Measurements from ENCODE around the gene PDAP1. TPM values are rescaled to one million over a fixed set of nuclear protein-coding genes. Genes with fewer than 3 reads are reported as not detected.

PDAP1 gene
- total and polyA plus RNA-seq, 9 of the 15 experiments (the other 6 are each of a cell fraction or from before 2014, with no cell fraction given): 10.2 to 315 (median 129) TPM

DNA sequence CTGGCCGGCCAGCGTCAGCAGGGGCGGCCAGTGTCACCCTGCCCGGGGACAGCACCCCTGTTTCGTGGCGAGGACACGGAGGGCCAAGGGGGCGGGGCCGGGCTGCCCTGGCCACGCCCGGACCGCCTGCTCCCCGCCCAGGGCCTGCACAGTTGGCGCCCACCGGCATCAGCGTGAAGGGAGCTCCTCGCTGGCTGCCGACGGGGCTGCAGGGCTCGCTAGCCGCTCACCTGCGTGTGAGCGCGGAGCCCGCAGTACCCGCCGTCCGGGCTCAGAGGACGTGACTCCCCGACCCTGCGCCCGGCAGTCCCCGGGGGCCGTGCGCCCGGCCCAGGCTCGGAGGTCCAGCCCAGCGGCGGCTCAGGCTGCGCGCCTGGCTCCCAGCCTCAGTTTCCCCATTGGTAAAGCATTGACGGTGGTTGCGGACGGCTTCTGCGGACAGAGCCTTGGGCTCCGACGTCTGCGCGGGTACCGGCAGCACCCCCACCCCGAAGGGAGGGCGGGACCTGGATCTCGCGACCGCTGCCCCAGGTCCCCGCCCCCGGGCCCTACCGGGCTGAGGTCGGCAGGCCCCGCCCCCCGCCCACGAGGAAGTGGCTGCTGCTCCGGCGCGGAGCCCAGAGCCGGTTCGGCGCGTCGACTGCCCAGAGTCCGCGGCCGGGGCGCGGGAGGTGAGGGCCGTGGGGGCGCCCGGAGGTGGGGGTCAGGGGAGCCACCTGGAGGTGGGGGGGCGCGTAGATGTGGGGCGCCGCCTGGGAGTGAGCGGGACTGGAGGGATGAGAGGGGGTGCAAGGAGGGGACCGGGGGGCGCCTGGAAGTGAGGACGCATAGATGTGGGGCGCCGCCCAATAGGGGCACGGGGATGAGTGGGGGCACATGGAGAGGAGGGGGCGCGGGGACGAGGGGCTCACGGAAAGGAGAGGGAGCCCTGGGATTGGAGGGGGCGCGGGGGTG, 34.0 kb downstream of the PDAP1 start, which contains the start of gene ARPC1B (continued):
- TF ChIP-seq, protein P1, sequence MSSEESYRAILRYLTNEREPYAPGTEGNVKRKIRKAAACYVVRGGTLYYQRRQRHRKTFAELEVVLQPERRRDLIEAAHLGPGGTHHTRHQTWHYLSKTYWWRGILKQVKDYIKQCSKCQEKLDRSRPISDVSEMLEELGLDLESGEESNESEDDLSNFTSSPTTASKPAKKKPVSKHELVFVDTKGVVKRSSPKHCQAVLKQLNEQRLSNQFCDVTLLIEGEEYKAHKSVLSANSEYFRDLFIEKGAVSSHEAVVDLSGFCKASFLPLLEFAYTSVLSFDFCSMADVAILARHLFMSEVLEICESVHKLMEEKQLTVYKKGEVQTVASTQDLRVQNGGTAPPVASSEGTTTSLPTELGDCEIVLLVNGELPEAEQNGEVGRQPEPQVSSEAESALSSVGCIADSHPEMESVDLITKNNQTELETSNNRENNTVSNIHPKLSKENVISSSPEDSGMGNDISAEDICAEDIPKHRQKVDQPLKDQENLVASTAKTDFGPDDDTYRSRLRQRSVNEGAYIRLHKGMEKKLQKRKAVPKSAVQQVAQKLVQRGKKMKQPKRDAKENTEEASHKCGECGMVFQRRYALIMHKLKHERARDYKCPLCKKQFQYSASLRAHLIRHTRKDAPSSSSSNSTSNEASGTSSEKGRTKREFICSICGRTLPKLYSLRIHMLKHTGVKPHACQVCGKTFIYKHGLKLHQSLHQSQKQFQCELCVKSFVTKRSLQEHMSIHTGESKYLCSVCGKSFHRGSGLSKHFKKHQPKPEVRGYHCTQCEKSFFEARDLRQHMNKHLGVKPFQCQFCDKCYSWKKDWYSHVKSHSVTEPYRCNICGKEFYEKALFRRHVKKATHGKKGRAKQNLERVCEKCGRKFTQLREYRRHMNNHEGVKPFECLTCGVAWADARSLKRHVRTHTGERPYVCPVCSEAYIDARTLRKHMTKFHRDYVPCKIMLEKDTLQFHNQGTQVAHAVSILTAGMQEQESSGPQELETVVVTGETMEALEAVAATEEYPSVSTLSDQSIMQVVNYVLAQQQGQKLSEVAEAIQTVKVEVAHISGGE (CRISPR knock-in tag; IDR thresholded peaks at IDR 0.05): no peak
- TF ChIP-seq, protein P2, sequence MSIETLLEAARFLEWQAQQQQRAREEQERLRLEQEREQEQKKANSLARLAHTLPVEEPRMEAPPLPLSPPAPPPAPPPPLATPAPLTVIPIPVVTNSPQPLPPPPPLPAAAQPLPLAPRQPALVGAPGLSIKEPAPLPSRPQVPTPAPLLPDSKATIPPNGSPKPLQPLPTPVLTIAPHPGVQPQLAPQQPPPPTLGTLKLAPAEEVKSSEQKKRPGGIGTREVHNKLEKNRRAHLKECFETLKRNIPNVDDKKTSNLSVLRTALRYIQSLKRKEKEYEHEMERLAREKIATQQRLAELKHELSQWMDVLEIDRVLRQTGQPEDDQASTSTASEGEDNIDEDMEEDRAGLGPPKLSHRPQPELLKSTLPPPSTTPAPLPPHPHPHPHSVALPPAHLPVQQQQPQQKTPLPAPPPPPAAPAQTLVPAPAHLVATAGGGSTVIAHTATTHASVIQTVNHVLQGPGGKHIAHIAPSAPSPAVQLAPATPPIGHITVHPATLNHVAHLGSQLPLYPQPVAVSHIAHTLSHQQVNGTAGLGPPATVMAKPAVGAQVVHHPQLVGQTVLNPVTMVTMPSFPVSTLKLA (conservative IDR thresholded peaks at IDR 0.05): peak in 1 of 2 experiments; percentile 70
- TF ChIP-seq TBP (optimal IDR thresholded peaks at IDR 0.05; ENCODE audit: low read depth, low read length): peak; percentile 53
- no peak for TF ChIP-seq SREBF1 (IDR thresholded peaks at IDR 0.05; ENCODE audit: borderline replicate concordance, low read depth, low read length)
- no peak; the same call in 1 of the 2 replicates for TF ChIP-seq NBN (IDR thresholded peaks at IDR 0.05; ENCODE audit: low read depth)
- no peak for TF ChIP-seq ZC3H4 (CRISPR knock-in tag; IDR thresholded peaks at IDR 0.05; ENCODE audit: borderline replicate concordance)
- peak; percentile 74; the same call in 1 of the 2 replicates for TF ChIP-seq MTA3 (IDR thresholded peaks at IDR 0.05; ENCODE audit: borderline replicate concordance)
- TF ChIP-seq, protein P3, sequence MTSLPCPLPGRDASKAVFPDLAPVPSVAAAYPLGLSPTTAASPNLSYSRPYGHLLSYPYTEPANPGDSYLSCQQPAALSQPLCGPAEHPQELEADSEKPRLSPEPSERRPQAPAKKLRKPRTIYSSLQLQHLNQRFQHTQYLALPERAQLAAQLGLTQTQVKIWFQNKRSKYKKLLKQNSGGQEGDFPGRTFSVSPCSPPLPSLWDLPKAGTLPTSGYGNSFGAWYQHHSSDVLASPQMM (CRISPR knock-in tag; IDR thresholded peaks at IDR 0.05): no peak
- TF ChIP-seq SETDB1 (IDR thresholded peaks at IDR 0.05; ENCODE audit: low read length): no peak
- TF ChIP-seq RUNX1 (IDR thresholded peaks at IDR 0.05; ENCODE audit: low read depth): no peak
- no peak for TF ChIP-seq SMARCC2 (IDR thresholded peaks at IDR 0.05; ENCODE audit: low read depth)
- TF ChIP-seq BRCA1 (IDR thresholded peaks at IDR 0.05): no peak
- no peak for TF ChIP-seq BRCA1 (CRISPR knock-in tag; IDR thresholded peaks at IDR 0.05)
- no peak for TF ChIP-seq LARP7 (IDR thresholded peaks at IDR 0.05)
- TF ChIP-seq SIN3A (IDR thresholded peaks at IDR 0.05; ENCODE audit: borderline replicate concordance in 2 of 2, control insufficient read depth in 1 of 2, low read depth in 2 of 2, low read length in 2 of 2): peak in 1 of 2 experiments; percentile 94; a peak in 2 of 4 replicates
- peak in 1 of 2 experiments; percentile 52; a peak in 1 of 4 replicates for TF ChIP-seq KDM4B (IDR thresholded peaks at IDR 0.05; ENCODE audit: borderline replicate concordance in 2 of 2, low read depth in 1 of 2)
- peak; percentile 71 for TF ChIP-seq U2AF1 (optimal IDR thresholded peaks at IDR 0.05; ENCODE audit: low read depth, low read length)
- TF ChIP-seq GATAD2A (IDR thresholded peaks at IDR 0.05): no peak
- no peak for TF ChIP-seq NFYB (IDR thresholded peaks at IDR 0.05; ENCODE audit: extremely low read depth, insufficient read length)
- no peak for TF ChIP-seq ZSCAN29 (IDR thresholded peaks at IDR 0.05)
- 0 out of 2 replicates have a peak, but pooled peaks have one; percentile 38 for TF ChIP-seq SMAD4 (CRISPR knock-in tag; conservative IDR thresholded peaks at IDR 0.05)
- peak; percentile 36 for TF ChIP-seq RBM25 (IDR thresholded peaks at IDR 0.05; ENCODE audit: low read depth, low read length, severe bottlenecking)
- no peak for TF ChIP-seq ZNF57 (CRISPR knock-in tag; IDR thresholded peaks at IDR 0.05)

Data from K562 (cell line).